ENCODE measurements around the gene ARHGAP35. TPM values are rescaled to one million over a fixed set of nuclear protein-coding genes. Genes with fewer than 3 reads are reported as not detected.

Gene ARHGAP35
- total RNA-seq, 1 donor from 2014 or later = 57.9 TPM

DNA sequence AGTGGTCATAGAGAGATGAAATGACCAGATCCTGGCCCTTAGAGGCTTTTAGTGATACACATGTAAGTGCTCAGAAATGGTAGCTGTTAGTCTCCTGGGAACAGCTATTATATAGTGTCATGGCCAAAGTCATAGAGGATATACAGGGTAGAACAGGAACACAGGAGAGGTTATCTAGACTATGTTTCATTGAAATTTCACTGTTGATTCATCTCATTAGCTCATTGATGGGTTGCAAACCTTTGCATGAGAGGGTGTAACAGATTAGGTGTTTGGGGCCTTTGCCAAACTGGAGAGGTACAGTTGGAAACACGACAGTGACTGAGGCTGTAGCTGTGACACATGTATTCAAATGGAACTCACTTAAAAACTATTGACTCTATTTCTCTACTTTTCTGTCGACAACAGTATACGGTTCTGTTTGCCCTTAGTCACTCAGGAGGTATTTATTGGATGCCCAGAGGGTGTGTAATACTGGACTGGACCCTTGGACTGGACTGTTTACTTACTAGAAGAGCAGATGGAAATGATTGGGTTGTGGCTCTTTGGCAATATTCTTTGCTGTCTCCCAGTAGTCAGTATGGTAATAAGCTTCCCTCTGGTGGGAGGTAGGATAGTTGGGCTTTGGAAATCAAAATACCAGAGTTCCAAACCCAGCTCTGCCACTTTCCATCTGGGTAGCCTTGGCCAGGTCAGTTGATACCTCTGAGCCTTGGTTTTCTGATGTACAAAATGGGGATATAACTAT, 29.8 kb downstream of the ARHGAP35 start:
- no peak overlapping the region for H3K9ac ChIP-seq (ENCODE audit: low read length)
- FAIRE-seq = peak; percentile 67
- Mint-ChIP-seq H3K4me3 (ENCODE audit: unreplicated experiment) (no peak overlapping the region), H3K27ac (ENCODE audit: unreplicated experiment) (peak overlapping the region; percentile 9), H3K9me3 (ENCODE audit: unreplicated experiment) (no peaks in the 10 kb centered on the region), H3K36me3 (ENCODE audit: low read depth, unreplicated experiment) (peaks cover 4% of the 10 kb centered on the region), H3K27me3 (ENCODE audit: low read depth, unreplicated experiment) (no peaks in the 10 kb centered on the region), H3K4me1 (ENCODE audit: low read depth, unreplicated experiment) (peaks cover 23% of the 10 kb centered on the region)
- no peak overlapping the region for H2AFZ ChIP-seq (ENCODE audit: low read depth, low read length)
- H3K4me3 ChIP-seq (ENCODE audit: insufficient read depth, low read depth, low read length) = no peak overlapping the region
- TF ChIP-seq, protein P1, sequence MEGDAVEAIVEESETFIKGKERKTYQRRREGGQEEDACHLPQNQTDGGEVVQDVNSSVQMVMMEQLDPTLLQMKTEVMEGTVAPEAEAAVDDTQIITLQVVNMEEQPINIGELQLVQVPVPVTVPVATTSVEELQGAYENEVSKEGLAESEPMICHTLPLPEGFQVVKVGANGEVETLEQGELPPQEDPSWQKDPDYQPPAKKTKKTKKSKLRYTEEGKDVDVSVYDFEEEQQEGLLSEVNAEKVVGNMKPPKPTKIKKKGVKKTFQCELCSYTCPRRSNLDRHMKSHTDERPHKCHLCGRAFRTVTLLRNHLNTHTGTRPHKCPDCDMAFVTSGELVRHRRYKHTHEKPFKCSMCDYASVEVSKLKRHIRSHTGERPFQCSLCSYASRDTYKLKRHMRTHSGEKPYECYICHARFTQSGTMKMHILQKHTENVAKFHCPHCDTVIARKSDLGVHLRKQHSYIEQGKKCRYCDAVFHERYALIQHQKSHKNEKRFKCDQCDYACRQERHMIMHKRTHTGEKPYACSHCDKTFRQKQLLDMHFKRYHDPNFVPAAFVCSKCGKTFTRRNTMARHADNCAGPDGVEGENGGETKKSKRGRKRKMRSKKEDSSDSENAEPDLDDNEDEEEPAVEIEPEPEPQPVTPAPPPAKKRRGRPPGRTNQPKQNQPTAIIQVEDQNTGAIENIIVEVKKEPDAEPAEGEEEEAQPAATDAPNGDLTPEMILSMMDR (IDR thresholded peaks at IDR 0.05; ENCODE audit: insufficient read depth, low read depth, low read length) = no peak
- no peak for TF ChIP-seq EZH2 (IDR thresholded peaks at IDR 0.05; ENCODE audit: insufficient read depth, low read length)
- H3K27me3 ChIP-seq (ENCODE audit: insufficient read depth, low read length) = no peaks in the 10 kb centered on the region
- H3K36me3 ChIP-seq (ENCODE audit: insufficient read depth, low read length) = no peaks in the 10 kb centered on the region
- H3K27ac ChIP-seq (ENCODE audit: low read depth, low read length) = peak overlapping the region; percentile 28
- H3K9me3 ChIP-seq (ENCODE audit: insufficient read depth, low read depth, low read length) = no peaks in the 10 kb centered on the region
- peaks cover 71% of the 10 kb centered on the region for H4K20me1 ChIP-seq (ENCODE audit: insufficient read depth, low read length)
- peaks cover 86% of the 10 kb centered on the region for H3K79me2 ChIP-seq (ENCODE audit: insufficient read depth, low read length)
- peak; percentile 84 for DNase-seq (ENCODE audit: low read depth)
- H3K4me1 ChIP-seq (ENCODE audit: insufficient read depth, low read length) = peaks cover 15% of the 10 kb centered on the region
- peak overlapping the region; percentile 56 for H3K4me2 ChIP-seq (ENCODE audit: low read length)

DNA sequence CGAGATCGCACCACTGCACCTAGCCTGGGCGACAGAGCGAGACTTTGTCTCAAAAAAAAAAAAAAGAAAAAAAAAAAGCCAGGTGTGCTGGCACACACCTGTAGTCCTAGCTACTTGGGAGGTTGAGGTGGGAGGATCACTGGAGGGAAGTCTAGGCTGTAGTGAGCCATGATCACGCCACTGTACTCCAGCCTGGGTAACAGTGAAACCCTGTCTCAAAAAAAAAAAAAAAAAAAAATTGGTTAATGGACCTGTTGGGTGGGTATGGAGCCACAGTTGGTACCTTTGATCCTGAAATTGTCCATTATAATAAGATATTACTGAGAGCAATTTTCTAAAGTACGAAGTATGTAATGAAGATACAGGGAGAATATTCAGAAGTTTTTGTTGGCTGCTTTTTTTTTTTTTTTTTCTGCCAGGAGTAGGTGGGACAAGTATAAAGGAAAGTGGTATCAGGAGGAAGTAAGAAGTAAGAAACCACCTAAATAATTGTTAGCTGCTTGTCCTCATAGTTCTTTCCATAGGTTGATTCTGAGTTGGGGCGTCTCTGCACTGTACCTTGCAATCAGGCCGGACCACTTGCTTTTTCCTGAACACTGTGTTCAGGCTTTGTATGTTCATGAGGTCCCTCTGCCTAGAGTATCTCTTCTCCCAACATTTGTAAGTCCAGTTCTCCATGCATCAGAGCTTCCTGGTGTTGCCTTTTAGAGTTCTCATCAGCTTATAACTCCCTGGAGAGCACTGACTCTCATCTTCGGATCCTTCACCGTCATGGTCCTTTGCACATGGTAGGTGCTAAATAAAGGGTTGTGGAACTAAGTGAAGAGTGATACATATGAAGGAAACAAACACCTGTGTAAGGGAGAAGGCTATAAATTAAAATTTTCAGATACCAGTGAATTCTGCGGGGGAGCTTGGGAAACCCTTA, 31.7 kb downstream of the ARHGAP35 start:
- H3K4me2 ChIP-seq (ENCODE audit: low read length) = no peak overlapping the region
- no peak overlapping the region for H3K9ac ChIP-seq (ENCODE audit: low read length)
- Mint-ChIP-seq H3K4me3 (ENCODE audit: unreplicated experiment) (no peak overlapping the region), H3K27ac (ENCODE audit: unreplicated experiment) (peak overlapping the region; percentile 84), H3K27me3 (ENCODE audit: low read depth, unreplicated experiment) (no peaks in the 10 kb centered on the region), H3K9me3 (ENCODE audit: unreplicated experiment) (no peaks in the 10 kb centered on the region), H3K36me3 (ENCODE audit: low read depth, unreplicated experiment) (peaks cover 3% of the 10 kb centered on the region), H3K4me1 (ENCODE audit: low read depth, unreplicated experiment) (peaks cover 18% of the 10 kb centered on the region)
- no peak overlapping the region for H2AFZ ChIP-seq (ENCODE audit: low read depth, low read length)
- H3K27me3 ChIP-seq (ENCODE audit: insufficient read depth, low read length) = no peaks in the 10 kb centered on the region
- TF ChIP-seq, protein P1 (IDR thresholded peaks at IDR 0.05; ENCODE audit: insufficient read depth, low read depth, low read length) = no peak
- no peak for TF ChIP-seq EZH2 (IDR thresholded peaks at IDR 0.05; ENCODE audit: insufficient read depth, low read length)
- DNase-seq (ENCODE audit: low read depth) = no peak
- peaks cover 12% of the 10 kb centered on the region for H3K4me1 ChIP-seq (ENCODE audit: insufficient read depth, low read length)
- no peak for FAIRE-seq
- H3K36me3 ChIP-seq (ENCODE audit: insufficient read depth, low read length) = no peaks in the 10 kb centered on the region
- H3K79me2 ChIP-seq (ENCODE audit: insufficient read depth, low read length) = peaks cover 90% of the 10 kb centered on the region
- H3K9me3 ChIP-seq (ENCODE audit: insufficient read depth, low read depth, low read length) = no peaks in the 10 kb centered on the region
- no peak overlapping the region for H3K4me3 ChIP-seq (ENCODE audit: insufficient read depth, low read depth, low read length)
- peaks cover 76% of the 10 kb centered on the region for H4K20me1 ChIP-seq (ENCODE audit: insufficient read depth, low read length)
- H3K27ac ChIP-seq (ENCODE audit: low read depth, low read length) = no peak overlapping the region

Measured in astrocyte (in vitro differentiated cells and primary cell).